ENCODE results near the gene PREB.

The PREB gene

GRCh38 chr2:27094353-27094984, 40.0 kb downstream of the PREB start:
- no peak for DNase-seq

- no peak for DNase-seq
Measured at GRCh38 chr2:27093430-27094352, 40.7 kb downstream of the PREB start.

- no peak for DNase-seq
Measured at GRCh38 chr2:27092696-27093429, 41.6 kb downstream of the PREB start.

- no peak for DNase-seq
Measured at GRCh38 chr2:27091746-27092695, 42.4 kb downstream of the PREB start.

GRCh38 chr2:27089111-27089954, 45.1 kb downstream of the PREB start:
- DNase-seq = no peak

- no peak for DNase-seq
Measured at GRCh38 chr2:27088634-27089033, 45.8 kb downstream of the PREB start.

GRCh38 chr2:27087823-27088410, 46.5 kb downstream of the PREB start:
- no peak for DNase-seq

- DNase-seq = no peak
Measured at GRCh38 chr2:27086724-27087593, 47.5 kb downstream of the PREB start, which contains the start of gene KHK. KHK (plus strand) TSS chr2:27086772; CDS start chr2:27087260, 488 bp downstream.

- peak; percentile 97 to 98 for DNase-seq
Measured at GRCh38 chr2:27086090-27086723, 48.2 kb downstream of the PREB start.

- DNase-seq = peak; percentile 22 to 30
Measured at GRCh38 chr2:27085673-27086089, 48.8 kb downstream of the PREB start.

- DNase-seq = no peak
Measured at GRCh38 chr2:27085062-27085672, 49.3 kb downstream of the PREB start.

GRCh38 chr2:27084297-27085061, 50.0 kb downstream of the PREB start:
- DNase-seq = no peak

- DNase-seq = no peak
Measured at GRCh38 chr2:27083410-27084296, 50.8 kb downstream of the PREB start.

- DNase-seq = no peak
Measured at GRCh38 chr2:27082773-27083409, 51.5 kb downstream of the PREB start.

- DNase-seq = no peak
Measured at GRCh38 chr2:27081984-27082772, 52.3 kb downstream of the PREB start.
